ENCODE data around the gene ACTRT2. TPM values are rescaled to one million over a fixed set of nuclear protein-coding genes. Genes with fewer than 3 reads are reported as not detected.

ACTRT2 gene
- total and polyA plus RNA-seq, 2 of the 8 experiments (the other 6 are each of a cell fraction or from before 2014, with no cell fraction given) = not detected

- DNase-seq (ENCODE audit: low read depth in 1 of 2, low spot score in 2 of 2) (no peak), FAIRE-seq (no peak)
- H3K4me3 ChIP-seq (ENCODE audit: extremely low read depth in 1 of 4, insufficient read depth in 2 of 4, low read depth in 3 of 4, low read length in 4 of 4) = no peak overlapping the region
- no peak overlapping the region for H4K91ac ChIP-seq (replicated peaks; ENCODE audit: insufficient read length, low read length)
- H3K9ac ChIP-seq (replicated peaks in 1 of 4; ENCODE audit: extremely low read depth in 1 of 4, low read depth in 3 of 4, low read length in 3 of 4) = no peak overlapping the region
- H3K56ac ChIP-seq (replicated peaks; ENCODE audit: insufficient read length, low read depth, low read length) = no peak overlapping the region
- H2AK5ac ChIP-seq (ENCODE audit: low read depth, low read length) = no peak overlapping the region
- H3K79me1 ChIP-seq (ENCODE audit: low read depth, low read length) = no peaks in the 10 kb centered on the region
- no peak overlapping the region for H4K5ac ChIP-seq (ENCODE audit: insufficient read length, low read depth, low read length)
- TF ChIP-seq FOSL1 (IDR thresholded peaks at IDR 0.05; ENCODE audit: insufficient read depth, low read depth, low read length) = no peak
- no peak for TF ChIP-seq POU5F1 (IDR thresholded peaks at IDR 0.05; ENCODE audit: low read depth, low read length)
- TF ChIP-seq JUND (IDR thresholded peaks at IDR 0.05; ENCODE audit: low read length) = no peak
- no peak for TF ChIP-seq TEAD4 (IDR thresholded peaks at IDR 0.05; ENCODE audit: low read depth, low read length)
- TF ChIP-seq SUZ12 (IDR thresholded peaks at IDR 0.05; ENCODE audit: low read length) = no peak
- TF ChIP-seq HDAC2 (IDR thresholded peaks at IDR 0.05; ENCODE audit: borderline replicate concordance in 1 of 2, low read depth in 2 of 2, low read length in 2 of 2) = no peak
- no peak for TF ChIP-seq NANOG (IDR thresholded peaks at IDR 0.05; ENCODE audit: insufficient read depth, low read depth, low read length, poor library complexity, severe bottlenecking)
- H3K4me1 ChIP-seq (replicated peaks in 1 of 4; ENCODE audit: control insufficient read depth in 3 of 4, insufficient read depth in 4 of 4, low read length in 3 of 4) = no peaks in the 10 kb centered on the region; a peak in 1 of 7 replicates
- H2AFZ ChIP-seq (ENCODE audit: low read length) = no peak overlapping the region
- CTCF ChIA-PET (ENCODE audit: partially characterized antibody) = no interaction called here
- H3K27me3 ChIP-seq (replicated peaks in 1 of 4; ENCODE audit: control insufficient read depth in 3 of 4, extremely low read depth in 1 of 4, insufficient read depth in 3 of 4, low read length in 3 of 4) = no peaks in the 10 kb centered on the region
- H3K23me2 ChIP-seq (ENCODE audit: low read depth, low read length) = peaks cover 11% of the 10 kb centered on the region; the same call in 1 of the 2 replicates
- H2BK12ac ChIP-seq (ENCODE audit: low read depth, low read length) = no peak overlapping the region
- H4K20me1 ChIP-seq (replicated peaks in 1 of 2; ENCODE audit: control insufficient read depth in 1 of 2, insufficient read depth in 2 of 2, low read length in 2 of 2) = peaks cover 0 to 4% of the 10 kb centered on the region in 2 experiments
- H3K4ac ChIP-seq (replicated peaks; ENCODE audit: insufficient read length, low read depth, low read length) = no peak overlapping the region
- H3K4me2 ChIP-seq (ENCODE audit: insufficient read depth in 1 of 2, low read depth in 2 of 2, low read length in 2 of 2) = no peak overlapping the region
- H3K27ac ChIP-seq (ENCODE audit: low read depth, low read length) = no peak overlapping the region
- H3K36me3 ChIP-seq (ENCODE audit: control insufficient read depth in 2 of 4, insufficient read depth in 4 of 4, low read length in 3 of 4) = no peaks in the 10 kb centered on the region
- H3K14ac ChIP-seq (ENCODE audit: insufficient read length) = no peak overlapping the region
- no peak overlapping the region for H2BK20ac ChIP-seq (ENCODE audit: low read length)
- H2BK120ac ChIP-seq (replicated peaks; ENCODE audit: low read depth, low read length) = no peak overlapping the region
- no peak overlapping the region for H2BK15ac ChIP-seq (ENCODE audit: low read length)
- H4K8ac ChIP-seq (ENCODE audit: extremely low read depth, insufficient read depth, low read length) = no peak overlapping the region
- H3K23ac ChIP-seq (ENCODE audit: insufficient read length) = no peak overlapping the region
- H3K9me3 ChIP-seq (ENCODE audit: insufficient read depth in 2 of 2, low read depth in 1 of 2, low read length in 1 of 2) = peaks cover 85 to 99% of the 10 kb centered on the region in 2 experiments
- H3K18ac ChIP-seq (ENCODE audit: extremely low read depth, low read length) = no peak overlapping the region
- no peak overlapping the region for H2BK5ac ChIP-seq (ENCODE audit: low read depth, low read length)
- POLR2A ChIA-PET (ENCODE audit: partially characterized antibody) = no interaction called here
- 80% methylated on average over 10 of the region's 10 CpGs; no CpG with 5 or more reads in 1 of the 2 experiments for WGBS, 2 experiments (ENCODE audit: extremely low coverage in 1 of 2, insufficient coverage in 1 of 2, insufficient read length in 1 of 2, insufficient replicate concordance in 2 of 2, low coverage in 1 of 2, low lambda C conversion rate in 2 of 2, missing lambda C conversion rate in 1 of 2)
- H3K79me2 ChIP-seq (ENCODE audit: control insufficient read depth in 1 of 2, insufficient read depth in 2 of 2, low read length in 2 of 2) = no peaks in the 10 kb centered on the region
Observed at GRCh38 chr1:2986549-2987305, 34.5 kb upstream of the ACTRT2 start.

All from H1 (cell line).